VCaP (cell line): ENCODE measurements around the gene MYLK.

Experiments
- H3K27ac ChIP-seq: fragments of 450-650 bp; 2 replicates; pipeline ENCODE4 v1.5.1; 2017
- CTCF ChIP-seq: fragments of 450-650 bp; conservative IDR thresholded peaks from 2 replicates; pipeline ENCODE4 v1.5.1; 2017; ENCODE audit warnings: mild to moderate bottlenecking, moderate library complexity

Gene MYLK

GRCh38 chr3:123792473-123793201 is 91.5 kb downstream of the MYLK start:
- TF ChIP-seq CTCF = no peak

GRCh38 chr3:123791898-123792297 is 92.2 kb downstream of the MYLK start:
- H3K27ac ChIP-seq = no peak overlapping the region
- no peak for TF ChIP-seq CTCF

More at GRCh38 chr3:123792473-123793201, 91.5 kb downstream of the MYLK start:
- H3K27ac ChIP-seq = no peak overlapping the region

GRCh38 chr3:123791417-123791816 is 92.7 kb downstream of the MYLK start:
- no peak for TF ChIP-seq CTCF
- H3K27ac ChIP-seq = no peak overlapping the region

- no peak for TF ChIP-seq CTCF
Observed at GRCh38 chr3:123791073-123791370, 93.1 kb downstream of the MYLK start.

GRCh38 chr3:123790254-123791072 is 93.7 kb downstream of the MYLK start:
- TF ChIP-seq CTCF = no peak
- no peak overlapping the region for H3K27ac ChIP-seq

More at GRCh38 chr3:123791073-123791370, 93.1 kb downstream of the MYLK start:
- no peak overlapping the region for H3K27ac ChIP-seq

- H3K27ac ChIP-seq = no peak overlapping the region
- no peak for TF ChIP-seq CTCF
Observed at GRCh38 chr3:123789760-123790159, 94.4 kb downstream of the MYLK start.

GRCh38 chr3:123789160-123789559 is 95.0 kb downstream of the MYLK start:
- TF ChIP-seq CTCF = no peak
- H3K27ac ChIP-seq = no peak overlapping the region
